K562 (cell line): ENCODE measurements around the gene QARS1. TPM values are rescaled to one million over a fixed set of nuclear protein-coding genes. Genes with fewer than 3 reads are reported as not detected.

Source experiments
- ATAC-seq: fragments of 200-7000 bp; cut with Tn5 transposase; 3 replicates; pipeline ENCODE4 v1.9.1; 2020; ENCODE audit warnings: moderate library complexity
- BruUV-seq: library from RNA; stranded (reverse); fragments of 400-500 nt; replicated peaks from 2 replicates; lab custom pipeline; 2021; lab: Mats Ljungman, UMichigan
- CTCF ChIA-PET: fragments of 300-600 bp; formaldehyde crosslinking; extraction: SDS; loops from one replicate; lab custom pipeline; 2021; ENCODE audit warnings: low intra/inter-chr PET ratio; lab: Yijun Ruan, JAX
- POLR2A ChIA-PET: fragments of 300-600, 350-650 bp; sonication (Branson Sonifier 250); formaldehyde crosslinking; extraction: SDS; loops from one replicate; lab custom pipeline; 2021; ENCODE audit warnings: antibody characterized with exemption, inconsistent platforms; lab: Yijun Ruan, JAX
- DNase-seq, 4 experiments: peaks; one replicate each; pipeline versions ENCODE4 v3.0.0 to v3.0.0-alpha.2; 2011 to 2018; ENCODE audit warnings: low spot score in 3 of 4, mixed read lengths in 3 of 4; ENCODE audit errors: extremely low read depth in 1 of 4
- FAIRE-seq: peaks from 2 replicates; lab custom pipeline; 2011; peaks lifted over from hg19 to GRCh38; lab: Jason Lieb, UNC
- H2AFZ ChIP-seq: 2 replicates; pipeline ENCODE4 v1.6.0; 2011; ENCODE audit warnings: low read depth, low read length, control low read depth, inconsistent platforms
- H3K27ac ChIP-seq: fragments of 200-600 bp; 3 replicates; pipeline ENCODE4 v1.8.0; 2011; ENCODE audit warnings: low read depth, mild to moderate bottlenecking, control low read depth, inconsistent platforms, low read length, moderate library complexity, mixed read lengths; ENCODE audit errors: extremely low read depth
- H3K27me3 ChIP-seq, 2 experiments: fragments of 300-600 bp in 1 of 2; 2 replicates in 1 of 2; 3 replicates in 1 of 2; pipeline versions ENCODE4 v1.6.0 to v1.8.0; 2011; ENCODE audit warnings: inconsistent platforms in 2 of 2, low read length in 2 of 2, mild to moderate bottlenecking in 1 of 2, mixed read lengths in 1 of 2, moderate library complexity in 1 of 2; ENCODE audit not compliant: control insufficient read depth in 2 of 2, insufficient read depth in 2 of 2
- H3K36me3 ChIP-seq: fragments of 300-600 bp; 3 replicates; pipeline ENCODE4 v1.8.0; 2011; ENCODE audit warnings: mild to moderate bottlenecking, low read length, inconsistent platforms; ENCODE audit not compliant: control insufficient read depth, insufficient read depth
- H3K4me1 ChIP-seq, 2 experiments: fragments of 200-600 bp in 1 of 2; replicated peaks in 1 of 2; 2 replicates in 1 of 2; 3 replicates in 1 of 2; pipeline versions ENCODE4 v1.5.1 to v1.8.0; 2011; ENCODE audit warnings: inconsistent platforms in 2 of 2, low read length in 2 of 2, mild to moderate bottlenecking in 1 of 2, mixed read lengths in 1 of 2, moderate library complexity in 1 of 2; ENCODE audit not compliant: control insufficient read depth in 2 of 2, insufficient read depth in 2 of 2
- H3K4me2 ChIP-seq: 2 replicates; pipeline ENCODE4 v1.6.1; 2011; ENCODE audit warnings: low read length, control low read depth, inconsistent platforms, mixed read lengths; ENCODE audit not compliant: insufficient read depth
- H3K4me3 ChIP-seq: fragments of 200-600 bp; sonication (generic), shearing (Covaris generic); 2 replicates; pipeline ENCODE4 v1.5.1; 2016; ENCODE audit warnings: control low read depth, inconsistent platforms
- H3K79me2 ChIP-seq: fragments of 200-600 bp; 3 replicates; pipeline ENCODE4 v1.8.0; 2011; ENCODE audit warnings: low read length, inconsistent platforms; ENCODE audit not compliant: control insufficient read depth, insufficient read depth
- H3K9ac ChIP-seq, 2 experiments: 2 replicates each; pipeline versions ENCODE4 v1.6.0 to v1.6.1; 2011; ENCODE audit warnings: low read depth in 2 of 2, low read length in 2 of 2, control low read depth in 1 of 2, inconsistent platforms in 1 of 2, mild to moderate bottlenecking in 1 of 2, mixed read lengths in 1 of 2; ENCODE audit not compliant: insufficient read depth in 1 of 2
- H3K9me1 ChIP-seq: one replicate; pipeline ENCODE4 v1.6.0; 2011; ENCODE audit warnings: inconsistent platforms, mild to moderate bottlenecking, low read length, moderate library complexity; ENCODE audit not compliant: control insufficient read depth, insufficient read depth
- H3K9me3 ChIP-seq: replicated peaks from 2 replicates; pipeline ENCODE4 v1.5.1; 2011; ENCODE audit warnings: low read depth, low read length, inconsistent platforms; ENCODE audit not compliant: control insufficient read depth, insufficient read depth
- H4K20me1 ChIP-seq: replicated peaks from 2 replicates; pipeline ENCODE4 v1.6.1; 2011; ENCODE audit warnings: low read length, inconsistent platforms, mixed read lengths; ENCODE audit not compliant: control insufficient read depth, insufficient read depth
- EGR1 ChIP-seq: fragments of 450-650 bp; conservative IDR thresholded peaks from 2 replicates; pipeline ENCODE4 v1.6.1; 2017; ENCODE audit warnings: mild to moderate bottlenecking
- ELF1 ChIP-seq: fragments of 200-800 bp; sonication (Bioruptor generic); IDR thresholded peaks from 2 replicates; pipeline ENCODE4 v1.6.1; 2016; ENCODE audit warnings: missing genetic modification characterization, missing compliant biosample characterization
- ETV6 ChIP-seq, 3 experiments: fragments of 150-350 bp in 1 of 3; sonication (generic) in 1 of 3; formaldehyde crosslinking in 1 of 3; IDR thresholded peaks; 2 replicates each; pipeline versions ENCODE4 v1.6.1 to v1.8.0; 2014 to 2022; ENCODE audit warnings: borderline replicate concordance in 2 of 3, low read depth in 2 of 3, antibody characterized with exemption in 1 of 3, low read length in 1 of 3, mild to moderate bottlenecking in 1 of 3, missing genetic modification reagents in 1 of 3
- FIP1L1 ChIP-seq: fragments of 200-400 bp; formaldehyde crosslinking; IDR thresholded peaks from 2 replicates; pipeline ENCODE4 v1.6.1; 2018; ENCODE audit warnings: mild to moderate bottlenecking, low read depth, low read length; ENCODE audit not compliant: poor library complexity, severe bottlenecking
- MCM5 ChIP-seq: fragments of 450-650 bp; IDR thresholded peaks from 2 replicates; pipeline ENCODE4 v1.6.1; 2016; ENCODE audit warnings: low read depth
- MIER1 ChIP-seq: fragments of 450-650 bp; IDR thresholded peaks from 2 replicates; pipeline ENCODE4 v1.6.1; 2016; ENCODE audit warnings: antibody characterized with exemption, mild to moderate bottlenecking, low read depth
- RFX7 ChIP-seq: fragments of 250-450 bp; sonication (Bioruptor Pico); IDR thresholded peaks from 2 replicates; pipeline ENCODE4 v1.5.1; 2021; ENCODE audit warnings: mild to moderate bottlenecking
- RREB1 ChIP-seq: fragments of 250-450 bp; sonication (Bioruptor Pico); IDR thresholded peaks from 2 replicates; pipeline ENCODE4 v1.4.0; 2020
- STAT5A ChIP-seq: IDR thresholded peaks from 2 replicates; pipeline ENCODE4 v1.6.1; 2012; ENCODE audit warnings: low read length, inconsistent platforms, borderline replicate concordance
- TOE1 ChIP-seq, 2 experiments: fragments of 450-650 bp in 1 of 2; sonication (generic) in 1 of 2; formaldehyde crosslinking in 1 of 2; IDR thresholded peaks; 2 replicates each; pipeline versions ENCODE4 v1.7.1 to v1.8.0; 2016 to 2022; ENCODE audit warnings: borderline replicate concordance in 2 of 2, mild to moderate bottlenecking in 2 of 2, antibody characterized with exemption in 1 of 2, inconsistent platforms in 1 of 2, low read depth in 1 of 2, missing genetic modification reagents in 1 of 2, moderate library complexity in 1 of 2
- XRCC3 ChIP-seq: fragments of 450-650 bp; IDR thresholded peaks from 2 replicates; pipeline ENCODE4 v1.6.1; 2017; ENCODE audit warnings: mild to moderate bottlenecking, moderate library complexity
- ZBTB7A ChIP-seq: IDR thresholded peaks from 2 replicates; pipeline ENCODE4 v1.6.1; 2011; ENCODE audit warnings: low read depth, mild to moderate bottlenecking, low read length, moderate library complexity, borderline replicate concordance; ENCODE audit not compliant: control insufficient read depth
- ZNF124 ChIP-seq: sonication (generic); formaldehyde crosslinking; IDR thresholded peaks from 2 replicates; pipeline ENCODE4 v1.8.1; 2022; ENCODE audit warnings: missing genetic modification reagents
- ZNF133 ChIP-seq: fragments of 250-450 bp; sonication (Bioruptor Pico); IDR thresholded peaks from 2 replicates; pipeline ENCODE4 v1.4.0; 2020; ENCODE audit warnings: mild to moderate bottlenecking
- ZNF77 ChIP-seq: fragments of 250-450 bp; sonication (Bioruptor Pico); IDR thresholded peaks from 2 replicates; pipeline ENCODE4 v1.5.0; 2020
- WGBS: fragments of 100-300 bp; shearing (Covaris generic); methylation state at CpG from one replicate; pipeline ENCODE4 v1.1.6; 2016; ENCODE audit warnings: low coverage, mixed read lengths; ENCODE audit not compliant: insufficient coverage; ENCODE audit errors: missing lambda C conversion rate; 5-methylcytosine and 5-hydroxymethylcytosine counted together
- in situ Hi-C: fragments of 300-500 bp; cut with MboI; formaldehyde crosslinking; loops from 4 replicates; pipeline ENCODE4 v1.15.0; 2018; ENCODE audit warnings: inconsistent platforms, mixed read lengths
- intact Hi-C: fragments of 100-400 bp; cut with micrococcal nuclease; formaldehyde crosslinking; loops from 2 replicates; pipeline ENCODE4 v1.14.2; 2022
- polyA plus RNA-seq, 8 experiments: library from polyadenylated mRNA; depleted of rRNA in 4 of 8; stranded (reverse) in 5 of 8; unstranded in 3 of 8; fragments of >200 nt; fragmentation: Nextera tagmentation in 2 of 8; fragmentation: Illumina TruSeq in 1 of 8; extraction: Ambion mirVana in 2 of 8; extraction: Trizol in 1 of 8; gene quantifications; 2 replicates each; pipeline versions ENCODE4 v1.2.1 to v1.2.3, GENCODE V29; 2011 to 2014; ENCODE audit warnings: inconsistent platforms in 1 of 8, missing spikeins in 1 of 8
- total RNA-seq, 7 experiments: library from RNA; depleted of rRNA in 6 of 7; stranded (reverse); fragments of >200 nt in 6 of 7; fragmentation: Illumina TruSeq in 2 of 7; extraction: Trizol in 2 of 7; gene quantifications; 2 replicates each; pipeline versions ENCODE4 v1.2.1 to v1.2.3, GENCODE V29; 2011 to 2021; ENCODE audit warnings: low replicate concordance in 1 of 7

Gene QARS1
- total and polyA plus RNA-seq, 9 of the 15 experiments (the other 6 are each of a cell fraction or from before 2014, with no cell fraction given) = 148 to 310 (median 273) TPM

- Histone ChIP-seq H3K9ac (peak overlapping the region; percentile 95 to 98), H3K4me3 (peak overlapping the region; percentile 87; the same call in 1 of the 2 replicates), H3K79me2 (peaks cover 20% of the 10 kb centered on the region), H3K27me3 (no peaks in the 10 kb centered on the region), H3K9me1 (no peaks in the 10 kb centered on the region), H3K4me2 (peak overlapping the region; percentile 100), H3K9me3 (no peaks in the 10 kb centered on the region), H3K36me3 (peaks cover 51% of the 10 kb centered on the region), H2AFZ (no peak overlapping the region), H4K20me1 (no peaks in the 10 kb centered on the region), H3K27ac (peak overlapping the region; percentile 97; the same call in 2 of the 3 replicates), H3K4me1 (peaks cover 9 to 40% of the 10 kb centered on the region in 2 experiments; a peak in 4 of 5 replicates)
- FAIRE-seq (no peak), ATAC-seq (no peak), DNase-seq (no peak)
- BruUV-seq = no TSS peak
- 25% methylated on average over 3 of the region's 3 CpGs for WGBS
- ChIA-PET CTCF (no interaction called here), POLR2A (no interaction called here)
- intact Hi-C loops = no loop called here
- TF ChIP-seq ZNF77 = no peak
- no peak for TF ChIP-seq TOE1 (IDR thresholded peaks at IDR 0.05; ENCODE audit: borderline replicate concordance)
- TF ChIP-seq TOE1 (CRISPR knock-in tag; IDR thresholded peaks at IDR 0.05; ENCODE audit: borderline replicate concordance, low read depth) = no peak
- no peak for TF ChIP-seq EGR1
- no peak for TF ChIP-seq ZNF124 (CRISPR knock-in tag)
- no peak for TF ChIP-seq FIP1L1
- no peak for TF ChIP-seq ELF1
- TF ChIP-seq MIER1 = no peak
- no peak for TF ChIP-seq RFX7 (CRISPR knock-in tag)
- no peak for TF ChIP-seq ETV6 (IDR thresholded peaks at IDR 0.05; ENCODE audit: borderline replicate concordance in 1 of 2, low read depth in 2 of 2, low read length in 1 of 2)
- no peak for TF ChIP-seq ETV6 (CRISPR knock-in tag; IDR thresholded peaks at IDR 0.05; ENCODE audit: borderline replicate concordance)
- TF ChIP-seq ZNF133 (CRISPR knock-in tag) = no peak
- no peak for TF ChIP-seq XRCC3
- no peak for TF ChIP-seq ZBTB7A
- TF ChIP-seq STAT5A = no peak
- no peak for TF ChIP-seq RREB1 (CRISPR knock-in tag)
- no peak for TF ChIP-seq MCM5
- in situ Hi-C loops = no loop called here
Observed at GRCh38 chr3:49119439-49119838, 14.9 kb upstream of the QARS1 start.
